GM23338 (cell line): Measurements from ENCODE around the gene USP15. TPM values are rescaled to one million over a fixed set of nuclear protein-coding genes. Genes with fewer than 3 reads are reported as not detected.

Experiments
- ATAC-seq: fragments of 200-7000 bp; cut with Tn5 transposase; 3 replicates; pipeline ENCODE4 v1.9.1; 2020
- DNase-seq: peaks from one replicate; pipeline ENCODE4 v3.0.0-alpha.2; 2015; ENCODE audit warnings: low spot score
- H2AFZ ChIP-seq: fragments of 200-600 bp; sonication (generic); 2 replicates; pipeline ENCODE4 v1.8.0; 2016; ENCODE audit warnings: antibody characterized with exemption, mild to moderate bottlenecking, moderate library complexity
- H3F3A ChIP-seq: fragments of 200-600 bp; sonication (generic); replicated peaks from 2 replicates; pipeline ENCODE4 v1.8.0; 2017; ENCODE audit warnings: antibody characterized with exemption, mixed run types, low read depth
- H3K27ac ChIP-seq: fragments of 200-600 bp; sonication (generic); 2 replicates; pipeline ENCODE4 v1.6.1; 2016; ENCODE audit warnings: low read depth
- H3K27me3 ChIP-seq: fragments of 200-600 bp; sonication (generic); 2 replicates; pipeline ENCODE4 v1.8.0; 2016; ENCODE audit warnings: mild to moderate bottlenecking, mixed run types, moderate library complexity; ENCODE audit not compliant: insufficient read depth
- H3K36me3 ChIP-seq: fragments of 200-600 bp; sonication (generic); 2 replicates; pipeline ENCODE4 v1.8.0; 2016; ENCODE audit warnings: mild to moderate bottlenecking; ENCODE audit not compliant: insufficient read depth
- H3K4me1 ChIP-seq: fragments of 200-600 bp; sonication (generic); 2 replicates; pipeline ENCODE4 v1.8.0; 2016; ENCODE audit warnings: mild to moderate bottlenecking, moderate library complexity; ENCODE audit not compliant: insufficient read depth
- H3K4me2 ChIP-seq: fragments of 200-600 bp; sonication (generic); 2 replicates; pipeline ENCODE4 v1.7.1; 2017; ENCODE audit warnings: mixed run types
- H3K4me3 ChIP-seq: fragments of 200-600 bp; sonication (generic); 2 replicates; pipeline ENCODE4 v1.6.1; 2016; ENCODE audit warnings: mixed run types
- H3K79me2 ChIP-seq: fragments of 200-600 bp; sonication (generic); replicated peaks from 2 replicates; pipeline ENCODE4 v1.8.0; 2017; ENCODE audit warnings: mild to moderate bottlenecking; ENCODE audit not compliant: insufficient read depth
- H3K9me2 ChIP-seq: fragments of 200-600 bp; sonication (generic); 2 replicates; pipeline ENCODE4 v1.8.0; 2017; ENCODE audit not compliant: insufficient read depth
- H4K20me1 ChIP-seq: fragments of 200-600 bp; sonication (generic); replicated peaks from 2 replicates; pipeline ENCODE4 v1.8.0; 2017; ENCODE audit warnings: mild to moderate bottlenecking; ENCODE audit not compliant: insufficient read depth
- H3K27ac Mint-ChIP-seq: 2 replicates; pipeline ENCODE4 v1.8.0; 2020; ENCODE audit warnings: inconsistent platforms, mild to moderate bottlenecking, moderate library complexity, mixed read lengths
- H3K27me3 Mint-ChIP-seq: 3 replicates; pipeline ENCODE4 v1.8.0; 2022; ENCODE audit warnings: low read depth, mild to moderate bottlenecking, moderate library complexity, mixed read lengths, inconsistent platforms; ENCODE audit not compliant: insufficient read depth, poor library complexity
- H3K36me3 Mint-ChIP-seq: 3 replicates; pipeline ENCODE4 v1.8.0; 2021; ENCODE audit warnings: low read depth, mild to moderate bottlenecking, inconsistent platforms, moderate library complexity, mixed read lengths
- H3K4me1 Mint-ChIP-seq: 3 replicates; pipeline ENCODE4 v1.8.0; 2020; ENCODE audit warnings: mild to moderate bottlenecking, inconsistent platforms, mixed read lengths
- H3K4me3 Mint-ChIP-seq: 3 replicates; pipeline ENCODE4 v1.8.0; 2021; ENCODE audit warnings: moderate library complexity, mild to moderate bottlenecking, inconsistent platforms, mixed read lengths
- H3K9me3 Mint-ChIP-seq: 3 replicates; pipeline ENCODE4 v1.8.0; 2020; ENCODE audit warnings: moderate library complexity, mild to moderate bottlenecking, inconsistent platforms, mixed read lengths
- CREB1 ChIP-seq: fragments of 250-450 bp; sonication (Bioruptor Pico); IDR thresholded peaks from 2 replicates; pipeline ENCODE4 v1.5.0; 2020; ENCODE audit warnings: low read depth, mild to moderate bottlenecking, moderate library complexity
- EZH2 ChIP-seq: fragments of 200-600 bp; sonication (generic); IDR thresholded peaks from one replicate; pipeline ENCODE4 v1.8.0; 2017; ENCODE audit warnings: antibody characterized with exemption, mild to moderate bottlenecking, low read depth; ENCODE audit not compliant: unreplicated experiment
- EZH2phosphoT487 ChIP-seq: fragments of 200-600 bp; sonication (generic); IDR thresholded peaks from one replicate; pipeline ENCODE4 v1.8.1; 2018; ENCODE audit warnings: antibody characterized with exemption; ENCODE audit not compliant: unreplicated experiment
- JUNB ChIP-seq: IDR thresholded peaks from one replicate; pipeline ENCODE4 v1.6.1; 2016; ENCODE audit warnings: antibody characterized with exemption; ENCODE audit not compliant: unreplicated experiment
- NANOG ChIP-seq: IDR thresholded peaks from 2 replicates; pipeline ENCODE4 v1.6.1; 2016; ENCODE audit warnings: antibody characterized with exemption, borderline replicate concordance
- POLR2AphosphoS5 ChIP-seq: IDR thresholded peaks from 2 replicates; pipeline ENCODE4 v1.6.1; 2016; ENCODE audit warnings: antibody characterized with exemption, low read depth
- STAT1 ChIP-seq: IDR thresholded peaks from one replicate; pipeline ENCODE4 v1.6.1; 2016; ENCODE audit warnings: antibody characterized with exemption; ENCODE audit not compliant: unreplicated experiment
- ZNF114 ChIP-seq: fragments of 250-450 bp; sonication (Bioruptor Pico); IDR thresholded peaks from 2 replicates; pipeline ENCODE4 v1.5.0; 2020; ENCODE audit warnings: mild to moderate bottlenecking, moderate library complexity
- ZNF331 ChIP-seq: fragments of 250-450 bp; sonication (Bioruptor Pico); IDR thresholded peaks from 2 replicates; pipeline ENCODE4 v1.5.0; 2020; ENCODE audit warnings: low read depth, mild to moderate bottlenecking, moderate library complexity
- polyA plus RNA-seq: library from polyadenylated mRNA; unstranded; fragments of >200 nt; fragmentation: Nextera tagmentation; extraction: Ambion mirVana; gene quantifications from 2 replicates; pipeline ENCODE4 v1.2.1, GENCODE V29; 2016
- total RNA-seq: library from RNA; depleted of rRNA; stranded (reverse); fragments of >200 nt; shearing (Covaris generic); gene quantifications from 2 replicates; pipeline ENCODE4 v1.2.3, GENCODE V29; 2014
- TF ChIP-seq, protein P1 (sequence below), 2 experiments: fragments of 200-600 bp in 1 of 2; sonication (generic) in 1 of 2; conservative IDR thresholded peaks; 2 replicates each; pipeline versions ENCODE4 v1.5.1 to v1.6.1; 2016 to 2017; ENCODE audit warnings: antibody characterized with exemption in 2 of 2, low read depth in 2 of 2, mild to moderate bottlenecking in 2 of 2, moderate library complexity in 1 of 2
- TF ChIP-seq, protein P2 (sequence below): IDR thresholded peaks from 2 replicates; pipeline ENCODE4 v1.6.1; 2016; ENCODE audit warnings: antibody characterized with exemption
- TF ChIP-seq, protein P3 (sequence below): fragments of 250-450 bp; sonication (Bioruptor Pico); IDR thresholded peaks from 2 replicates; pipeline ENCODE4 v1.5.0; 2020; ENCODE audit warnings: mild to moderate bottlenecking, moderate library complexity
- TF ChIP-seq, protein P4 (sequence below): IDR thresholded peaks from one replicate; pipeline ENCODE4 v1.6.1; 2018; ENCODE audit warnings: antibody characterized with exemption; ENCODE audit not compliant: unreplicated experiment

USP15 gene
- total and polyA plus RNA-seq, 2 experiments from 2014 or later, result 29.5 to 60.3 TPM

DNA sequence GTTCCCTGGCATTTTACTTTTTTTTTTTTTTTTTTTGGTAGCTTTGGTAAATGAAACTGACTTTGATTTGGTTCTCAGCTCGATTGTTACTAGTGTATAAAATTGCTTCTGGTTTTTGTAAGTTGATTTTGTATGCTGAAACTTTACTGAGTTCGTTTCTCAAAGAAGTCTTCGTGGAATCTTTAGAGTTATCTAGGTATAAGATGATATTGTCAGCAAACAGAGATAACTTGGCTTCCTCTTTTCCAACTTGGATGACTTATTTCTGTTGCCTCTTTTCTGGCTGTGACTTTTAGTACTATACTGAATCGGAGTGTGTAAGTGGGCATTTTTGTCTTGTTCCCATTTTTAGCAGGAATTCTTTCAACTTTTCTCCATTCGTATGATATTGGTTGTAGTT, 28.1 kb downstream of the USP15 start:
- Histone ChIP-seq H3K4me1 (peaks cover 4% of the 10 kb centered on the region; the same call in 1 of the 2 replicates), H3K4me3 (no peak overlapping the region), H3K36me3 (no peaks in the 10 kb centered on the region), H3K79me2 (peaks cover 86% of the 10 kb centered on the region), H3K9me2 (no peaks in the 10 kb centered on the region), H3F3A (no peaks in the 10 kb centered on the region), H3K27me3 (no peaks in the 10 kb centered on the region), H3K27ac (no peak overlapping the region), H4K20me1 (no peaks in the 10 kb centered on the region; the same call in 1 of the 2 replicates), H3K4me2 (no peak overlapping the region), H2AFZ (no peak overlapping the region)
- Mint-ChIP-seq H3K27ac (no peak overlapping the region), H3K27me3 (peaks cover 4% of the 10 kb centered on the region), H3K4me1 (peaks cover 45% of the 10 kb centered on the region), H3K36me3 (no peaks in the 10 kb centered on the region), H3K9me3 (no peaks in the 10 kb centered on the region; the same call in 2 of the 3 replicates), H3K4me3 (no peak overlapping the region)
- ATAC-seq, result no peak
- no peak for DNase-seq
- TF ChIP-seq, protein P1, sequence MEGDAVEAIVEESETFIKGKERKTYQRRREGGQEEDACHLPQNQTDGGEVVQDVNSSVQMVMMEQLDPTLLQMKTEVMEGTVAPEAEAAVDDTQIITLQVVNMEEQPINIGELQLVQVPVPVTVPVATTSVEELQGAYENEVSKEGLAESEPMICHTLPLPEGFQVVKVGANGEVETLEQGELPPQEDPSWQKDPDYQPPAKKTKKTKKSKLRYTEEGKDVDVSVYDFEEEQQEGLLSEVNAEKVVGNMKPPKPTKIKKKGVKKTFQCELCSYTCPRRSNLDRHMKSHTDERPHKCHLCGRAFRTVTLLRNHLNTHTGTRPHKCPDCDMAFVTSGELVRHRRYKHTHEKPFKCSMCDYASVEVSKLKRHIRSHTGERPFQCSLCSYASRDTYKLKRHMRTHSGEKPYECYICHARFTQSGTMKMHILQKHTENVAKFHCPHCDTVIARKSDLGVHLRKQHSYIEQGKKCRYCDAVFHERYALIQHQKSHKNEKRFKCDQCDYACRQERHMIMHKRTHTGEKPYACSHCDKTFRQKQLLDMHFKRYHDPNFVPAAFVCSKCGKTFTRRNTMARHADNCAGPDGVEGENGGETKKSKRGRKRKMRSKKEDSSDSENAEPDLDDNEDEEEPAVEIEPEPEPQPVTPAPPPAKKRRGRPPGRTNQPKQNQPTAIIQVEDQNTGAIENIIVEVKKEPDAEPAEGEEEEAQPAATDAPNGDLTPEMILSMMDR (conservative IDR thresholded peaks at IDR 0.05; ENCODE audit: low read depth in 2 of 2), result no peak
- no peak for TF ChIP-seq JUNB
- no peak for TF ChIP-seq NANOG
- no peak for TF ChIP-seq POLR2AphosphoS5
- TF ChIP-seq, protein P2, sequence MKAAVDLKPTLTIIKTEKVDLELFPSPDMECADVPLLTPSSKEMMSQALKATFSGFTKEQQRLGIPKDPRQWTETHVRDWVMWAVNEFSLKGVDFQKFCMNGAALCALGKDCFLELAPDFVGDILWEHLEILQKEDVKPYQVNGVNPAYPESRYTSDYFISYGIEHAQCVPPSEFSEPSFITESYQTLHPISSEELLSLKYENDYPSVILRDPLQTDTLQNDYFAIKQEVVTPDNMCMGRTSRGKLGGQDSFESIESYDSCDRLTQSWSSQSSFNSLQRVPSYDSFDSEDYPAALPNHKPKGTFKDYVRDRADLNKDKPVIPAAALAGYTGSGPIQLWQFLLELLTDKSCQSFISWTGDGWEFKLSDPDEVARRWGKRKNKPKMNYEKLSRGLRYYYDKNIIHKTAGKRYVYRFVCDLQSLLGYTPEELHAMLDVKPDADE, result no peak
- no peak for TF ChIP-seq ZNF331 (CRISPR knock-in tag)
- TF ChIP-seq EZH2phosphoT487, result no peak
- TF ChIP-seq, protein P3, sequence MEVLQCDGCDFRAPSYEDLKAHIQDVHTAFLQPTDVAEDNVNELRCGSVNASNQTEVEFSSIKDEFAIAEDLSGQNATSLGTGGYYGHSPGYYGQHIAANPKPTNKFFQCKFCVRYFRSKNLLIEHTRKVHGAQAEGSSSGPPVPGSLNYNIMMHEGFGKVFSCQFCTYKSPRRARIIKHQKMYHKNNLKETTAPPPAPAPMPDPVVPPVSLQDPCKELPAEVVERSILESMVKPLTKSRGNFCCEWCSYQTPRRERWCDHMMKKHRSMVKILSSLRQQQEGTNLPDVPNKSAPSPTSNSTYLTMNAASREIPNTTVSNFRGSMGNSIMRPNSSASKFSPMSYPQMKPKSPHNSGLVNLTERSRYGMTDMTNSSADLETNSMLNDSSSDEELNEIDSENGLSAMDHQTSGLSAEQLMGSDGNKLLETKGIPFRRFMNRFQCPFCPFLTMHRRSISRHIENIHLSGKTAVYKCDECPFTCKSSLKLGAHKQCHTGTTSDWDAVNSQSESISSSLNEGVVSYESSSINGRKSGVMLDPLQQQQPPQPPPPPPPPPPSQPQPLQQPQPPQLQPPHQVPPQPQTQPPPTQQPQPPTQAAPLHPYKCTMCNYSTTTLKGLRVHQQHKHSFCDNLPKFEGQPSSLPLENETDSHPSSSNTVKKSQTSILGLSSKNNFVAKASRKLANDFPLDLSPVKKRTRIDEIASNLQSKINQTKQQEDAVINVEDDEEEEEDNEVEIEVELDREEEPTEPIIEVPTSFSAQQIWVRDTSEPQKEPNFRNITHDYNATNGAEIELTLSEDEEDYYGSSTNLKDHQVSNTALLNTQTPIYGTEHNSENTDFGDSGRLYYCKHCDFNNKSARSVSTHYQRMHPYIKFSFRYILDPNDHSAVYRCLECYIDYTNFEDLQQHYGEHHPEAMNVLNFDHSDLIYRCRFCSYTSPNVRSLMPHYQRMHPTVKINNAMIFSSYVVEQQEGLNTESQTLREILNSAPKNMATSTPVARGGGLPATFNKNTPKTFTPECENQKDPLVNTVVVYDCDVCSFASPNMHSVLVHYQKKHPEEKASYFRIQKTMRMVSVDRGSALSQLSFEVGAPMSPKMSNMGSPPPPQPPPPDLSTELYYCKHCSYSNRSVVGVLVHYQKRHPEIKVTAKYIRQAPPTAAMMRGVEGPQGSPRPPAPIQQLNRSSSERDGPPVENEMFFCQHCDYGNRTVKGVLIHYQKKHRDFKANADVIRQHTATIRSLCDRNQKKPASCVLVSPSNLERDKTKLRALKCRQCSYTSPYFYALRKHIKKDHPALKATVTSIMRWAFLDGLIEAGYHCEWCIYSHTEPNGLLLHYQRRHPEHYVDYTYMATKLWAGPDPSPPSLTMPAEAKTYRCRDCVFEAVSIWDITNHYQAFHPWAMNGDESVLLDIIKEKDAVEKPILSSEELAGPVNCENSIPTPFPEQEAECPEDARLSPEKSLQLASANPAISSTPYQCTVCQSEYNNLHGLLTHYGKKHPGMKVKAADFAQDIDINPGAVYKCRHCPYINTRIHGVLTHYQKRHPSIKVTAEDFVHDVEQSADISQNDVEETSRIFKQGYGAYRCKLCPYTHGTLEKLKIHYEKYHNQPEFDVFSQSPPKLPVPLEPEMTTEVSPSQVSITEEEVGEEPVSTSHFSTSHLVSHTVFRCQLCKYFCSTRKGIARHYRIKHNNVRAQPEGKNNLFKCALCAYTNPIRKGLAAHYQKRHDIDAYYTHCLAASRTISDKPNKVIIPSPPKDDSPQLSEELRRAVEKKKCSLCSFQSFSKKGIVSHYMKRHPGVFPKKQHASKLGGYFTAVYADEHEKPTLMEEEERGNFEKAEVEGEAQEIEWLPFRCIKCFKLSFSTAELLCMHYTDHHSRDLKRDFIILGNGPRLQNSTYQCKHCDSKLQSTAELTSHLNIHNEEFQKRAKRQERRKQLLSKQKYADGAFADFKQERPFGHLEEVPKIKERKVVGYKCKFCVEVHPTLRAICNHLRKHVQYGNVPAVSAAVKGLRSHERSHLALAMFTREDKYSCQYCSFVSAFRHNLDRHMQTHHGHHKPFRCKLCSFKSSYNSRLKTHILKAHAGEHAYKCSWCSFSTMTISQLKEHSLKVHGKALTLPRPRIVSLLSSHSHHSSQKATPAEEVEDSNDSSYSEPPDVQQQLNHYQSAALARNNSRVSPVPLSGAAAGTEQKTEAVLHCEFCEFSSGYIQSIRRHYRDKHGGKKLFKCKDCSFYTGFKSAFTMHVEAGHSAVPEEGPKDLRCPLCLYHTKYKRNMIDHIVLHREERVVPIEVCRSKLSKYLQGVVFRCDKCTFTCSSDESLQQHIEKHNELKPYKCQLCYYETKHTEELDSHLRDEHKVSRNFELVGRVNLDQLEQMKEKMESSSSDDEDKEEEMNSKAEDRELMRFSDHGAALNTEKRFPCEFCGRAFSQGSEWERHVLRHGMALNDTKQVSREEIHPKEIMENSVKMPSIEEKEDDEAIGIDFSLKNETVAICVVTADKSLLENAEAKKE (CRISPR knock-in tag), result no peak
- no peak for TF ChIP-seq EZH2
- no peak for TF ChIP-seq STAT1
- TF ChIP-seq, protein P4, sequence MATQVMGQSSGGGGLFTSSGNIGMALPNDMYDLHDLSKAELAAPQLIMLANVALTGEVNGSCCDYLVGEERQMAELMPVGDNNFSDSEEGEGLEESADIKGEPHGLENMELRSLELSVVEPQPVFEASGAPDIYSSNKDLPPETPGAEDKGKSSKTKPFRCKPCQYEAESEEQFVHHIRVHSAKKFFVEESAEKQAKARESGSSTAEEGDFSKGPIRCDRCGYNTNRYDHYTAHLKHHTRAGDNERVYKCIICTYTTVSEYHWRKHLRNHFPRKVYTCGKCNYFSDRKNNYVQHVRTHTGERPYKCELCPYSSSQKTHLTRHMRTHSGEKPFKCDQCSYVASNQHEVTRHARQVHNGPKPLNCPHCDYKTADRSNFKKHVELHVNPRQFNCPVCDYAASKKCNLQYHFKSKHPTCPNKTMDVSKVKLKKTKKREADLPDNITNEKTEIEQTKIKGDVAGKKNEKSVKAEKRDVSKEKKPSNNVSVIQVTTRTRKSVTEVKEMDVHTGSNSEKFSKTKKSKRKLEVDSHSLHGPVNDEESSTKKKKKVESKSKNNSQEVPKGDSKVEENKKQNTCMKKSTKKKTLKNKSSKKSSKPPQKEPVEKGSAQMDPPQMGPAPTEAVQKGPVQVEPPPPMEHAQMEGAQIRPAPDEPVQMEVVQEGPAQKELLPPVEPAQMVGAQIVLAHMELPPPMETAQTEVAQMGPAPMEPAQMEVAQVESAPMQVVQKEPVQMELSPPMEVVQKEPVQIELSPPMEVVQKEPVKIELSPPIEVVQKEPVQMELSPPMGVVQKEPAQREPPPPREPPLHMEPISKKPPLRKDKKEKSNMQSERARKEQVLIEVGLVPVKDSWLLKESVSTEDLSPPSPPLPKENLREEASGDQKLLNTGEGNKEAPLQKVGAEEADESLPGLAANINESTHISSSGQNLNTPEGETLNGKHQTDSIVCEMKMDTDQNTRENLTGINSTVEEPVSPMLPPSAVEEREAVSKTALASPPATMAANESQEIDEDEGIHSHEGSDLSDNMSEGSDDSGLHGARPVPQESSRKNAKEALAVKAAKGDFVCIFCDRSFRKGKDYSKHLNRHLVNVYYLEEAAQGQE, result no peak
- TF ChIP-seq ZNF114 (CRISPR knock-in tag), result no peak
- no peak for TF ChIP-seq CREB1 (CRISPR knock-in tag)
